Mucosa of stomach (tissue), 1 donor: ENCODE results near the gene CIZ1.

Experiments used
- H3K27me3 ChIP-seq: one replicate; pipeline ENCODE4 v1.7.0; 2013; ENCODE audit warnings: mild to moderate bottlenecking, low read length; ENCODE audit not compliant: control insufficient read depth, insufficient read depth
- H3K36me3 ChIP-seq: one replicate; pipeline ENCODE4 v1.7.0; 2013; ENCODE audit warnings: low read length; ENCODE audit not compliant: control insufficient read depth, insufficient read depth
- H3K4me1 ChIP-seq: one replicate; pipeline ENCODE4 v1.7.0; 2013; ENCODE audit warnings: mild to moderate bottlenecking, low read length; ENCODE audit not compliant: control insufficient read depth, insufficient read depth
- H3K4me3 ChIP-seq: one replicate; pipeline ENCODE4 v1.7.0; 2013; ENCODE audit warnings: low read length
- H3K9ac ChIP-seq: one replicate; pipeline ENCODE4 v1.7.0; 2013; ENCODE audit warnings: mild to moderate bottlenecking, low read length, moderate library complexity
- H3K9me3 ChIP-seq: one replicate; pipeline ENCODE4 v1.7.0; 2013; ENCODE audit warnings: mild to moderate bottlenecking, low read length, moderate library complexity; ENCODE audit not compliant: control insufficient read depth
- donor health status: Pancreatic carcinoma.

Gene CIZ1

DNA sequence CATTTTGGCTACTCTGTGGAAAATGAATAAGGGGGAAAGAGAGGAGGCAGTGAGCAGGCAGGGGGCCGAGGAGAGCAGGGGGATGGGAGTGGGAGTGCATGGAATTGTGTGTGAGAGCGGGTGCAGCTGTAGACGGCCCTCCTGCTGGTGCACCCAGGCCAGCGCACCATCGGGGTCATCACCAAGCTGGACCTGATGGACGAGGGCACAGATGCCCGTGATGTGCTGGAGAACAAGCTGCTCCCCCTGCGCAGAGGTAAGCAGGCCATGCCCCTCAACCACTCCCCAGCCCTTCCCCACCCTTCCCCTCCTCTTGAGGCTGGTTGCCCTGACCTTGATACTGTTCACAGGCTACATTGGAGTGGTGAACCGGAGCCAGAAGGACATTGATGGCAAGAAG is 28.5 kb upstream of the CIZ1 start:
- peaks cover 8% of the 10 kb centered on the region for H3K4me1 ChIP-seq
- H3K27me3 ChIP-seq, result peaks cover under 1% of the 10 kb centered on the region
- no peaks in the 10 kb centered on the region for H3K9me3 ChIP-seq
- no peak overlapping the region for H3K9ac ChIP-seq
- H3K4me3 ChIP-seq, result no peak overlapping the region
- H3K36me3 ChIP-seq, result no peaks in the 10 kb centered on the region

DNA sequence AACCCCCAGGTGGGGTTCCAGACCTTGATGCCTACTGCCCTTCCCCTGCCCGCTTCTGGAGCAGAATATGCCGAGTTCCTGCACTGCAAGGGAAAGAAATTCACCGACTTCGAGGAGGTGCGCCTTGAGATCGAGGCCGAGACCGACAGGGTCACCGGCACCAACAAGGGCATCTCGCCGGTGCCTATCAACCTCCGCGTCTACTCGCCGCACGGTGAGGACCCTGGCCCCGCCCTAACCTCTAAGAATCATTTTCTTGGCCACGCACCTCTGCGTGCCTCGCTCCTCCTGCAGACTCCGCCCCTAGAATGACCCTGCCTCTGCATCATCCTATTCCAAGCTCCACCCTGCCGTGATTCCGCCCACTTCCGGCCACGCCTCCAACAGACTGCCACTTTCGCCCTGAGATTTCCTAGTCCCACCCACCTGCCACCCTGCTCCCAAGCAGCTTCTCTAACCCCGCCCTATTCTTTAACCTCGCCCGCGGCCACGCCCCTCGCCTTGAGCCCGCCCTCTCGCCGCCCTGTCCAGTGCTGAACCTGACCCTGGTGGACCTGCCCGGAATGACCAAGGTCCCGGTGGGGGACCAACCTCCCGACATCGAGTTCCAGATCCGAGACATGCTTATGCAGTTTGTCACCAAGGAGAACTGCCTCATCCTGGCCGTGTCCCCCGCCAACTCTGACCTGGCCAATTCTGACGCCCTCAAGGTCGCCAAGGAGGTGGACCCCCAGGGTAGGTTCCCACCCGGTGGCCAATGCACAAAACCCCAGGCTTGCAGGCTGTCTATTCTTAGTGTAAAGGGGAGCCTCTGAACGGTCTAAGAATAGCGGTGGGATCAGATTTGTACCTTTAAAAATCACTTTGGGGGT is 27.4 kb upstream of the CIZ1 start:
- no peaks in the 10 kb centered on the region for H3K9me3 ChIP-seq
- peak overlapping the region; percentile 15 for H3K9ac ChIP-seq
- H3K4me1 ChIP-seq, result peaks cover 8% of the 10 kb centered on the region
- no peaks in the 10 kb centered on the region for H3K36me3 ChIP-seq
- no peaks in the 10 kb centered on the region for H3K27me3 ChIP-seq
- H3K4me3 ChIP-seq, result no peak overlapping the region

DNA sequence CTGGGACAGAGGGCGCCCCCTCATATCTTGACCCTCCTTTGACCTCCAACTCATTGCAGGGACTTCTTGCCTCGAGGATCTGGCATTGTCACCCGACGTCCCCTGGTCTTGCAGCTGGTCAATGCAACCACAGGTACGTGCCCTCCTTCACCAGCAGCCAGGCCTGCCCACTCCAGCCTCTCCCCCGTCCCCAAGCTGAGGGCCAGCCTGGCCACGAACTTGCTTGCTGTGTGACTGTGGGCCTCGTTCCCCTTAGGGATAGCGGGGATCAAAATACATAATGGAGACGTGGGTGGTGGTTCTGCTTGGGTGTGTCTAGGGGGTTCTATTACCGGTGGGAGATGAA is 26.8 kb upstream of the CIZ1 start:
- Histone ChIP-seq H3K27me3 (no peaks in the 10 kb centered on the region), H3K36me3 (no peaks in the 10 kb centered on the region), H3K9ac (peak overlapping the region; percentile 15), H3K4me3 (no peak overlapping the region), H3K4me1 (peaks cover 8% of the 10 kb centered on the region), H3K9me3 (no peaks in the 10 kb centered on the region)

DNA sequence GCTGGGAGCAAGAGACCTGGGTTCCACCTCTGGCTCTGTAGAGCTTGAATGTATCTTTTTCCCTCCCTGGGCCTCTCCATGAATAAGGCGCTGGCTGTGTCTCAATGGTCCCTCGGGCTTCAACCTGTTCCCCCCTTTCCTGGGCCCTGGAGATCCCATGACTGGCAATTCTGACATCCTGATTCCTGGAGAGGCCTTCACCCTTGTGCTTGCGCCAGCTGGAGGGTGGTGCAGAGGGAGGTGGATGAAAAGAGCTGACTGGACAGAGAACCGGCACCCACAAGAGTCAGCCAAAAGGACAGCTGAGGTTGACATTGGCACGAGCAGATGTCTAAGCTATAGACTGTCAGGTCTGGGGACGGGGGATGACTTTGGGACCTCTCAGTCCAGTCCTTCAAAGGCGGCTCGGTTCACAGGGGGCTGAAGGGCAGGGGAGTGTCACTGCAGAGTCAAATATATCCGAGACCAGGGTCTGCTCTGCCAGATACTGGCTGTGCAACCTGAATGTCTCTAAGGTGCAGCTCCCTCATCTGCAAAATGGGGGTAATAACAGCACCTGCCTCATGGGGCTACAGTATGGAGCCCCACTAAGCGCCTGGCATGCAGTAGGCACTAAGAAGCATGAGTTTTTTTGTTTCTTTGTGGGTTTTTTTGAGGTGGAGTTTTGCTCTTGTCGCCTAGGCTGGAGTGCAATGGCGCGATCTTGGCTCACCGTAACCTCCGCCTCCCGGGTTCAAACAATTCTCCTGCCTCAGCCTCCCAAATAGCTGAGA is 25.6 kb upstream of the CIZ1 start:
- no peaks in the 10 kb centered on the region for H3K27me3 ChIP-seq
- H3K4me3 ChIP-seq, result no peak overlapping the region
- peaks cover 15% of the 10 kb centered on the region for H3K4me1 ChIP-seq
- no peak overlapping the region for H3K9ac ChIP-seq
- no peaks in the 10 kb centered on the region for H3K36me3 ChIP-seq
- H3K9me3 ChIP-seq, result no peaks in the 10 kb centered on the region

DNA sequence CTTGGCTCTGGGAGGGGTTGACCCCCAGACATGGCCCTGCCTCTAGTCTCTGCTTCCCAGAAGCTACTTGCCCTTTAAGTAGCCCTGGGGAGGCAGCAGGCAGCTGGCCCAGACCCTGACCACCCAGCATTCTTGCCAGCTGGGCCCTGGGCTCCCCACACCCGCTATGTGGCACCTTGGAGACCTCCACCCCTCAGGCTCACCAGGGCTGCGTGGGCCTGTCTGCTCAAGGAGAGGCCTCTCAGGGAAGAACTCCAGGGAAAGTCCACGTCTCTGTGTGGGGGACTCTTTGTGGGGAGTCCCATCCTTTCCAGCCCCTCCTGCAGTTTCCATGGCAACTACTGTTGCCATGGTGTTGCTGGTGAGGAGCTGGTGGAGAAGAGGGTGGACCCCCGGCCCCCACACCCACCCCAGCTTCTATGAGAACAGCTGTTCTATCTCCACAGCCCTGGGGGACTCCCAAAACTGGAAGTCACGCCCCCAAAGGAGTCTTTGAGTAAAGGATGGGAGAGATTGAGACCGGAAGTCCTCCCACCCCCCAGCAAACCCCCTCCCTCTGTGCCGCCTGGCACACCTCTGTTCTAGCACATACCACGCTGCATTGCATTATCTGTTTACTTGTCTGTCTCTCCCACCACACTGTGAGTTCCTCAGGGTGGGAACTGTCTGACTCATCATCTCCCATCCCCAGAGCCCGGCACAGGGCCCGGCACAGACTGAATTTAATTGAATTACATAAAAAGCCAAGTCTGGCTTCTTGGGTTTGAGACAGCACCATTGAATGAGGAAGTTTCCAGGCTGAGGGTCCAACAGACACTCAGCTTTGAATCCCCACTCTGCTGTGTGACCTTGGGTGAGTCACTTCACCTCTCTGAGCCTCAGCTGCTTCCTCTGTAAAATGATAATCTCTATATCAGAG is 24.4 kb upstream of the CIZ1 start:
- Histone ChIP-seq H3K4me3 (no peak overlapping the region), H3K9me3 (no peaks in the 10 kb centered on the region), H3K36me3 (no peaks in the 10 kb centered on the region), H3K4me1 (peaks cover 27% of the 10 kb centered on the region), H3K9ac (no peak overlapping the region), H3K27me3 (no peaks in the 10 kb centered on the region)

DNA sequence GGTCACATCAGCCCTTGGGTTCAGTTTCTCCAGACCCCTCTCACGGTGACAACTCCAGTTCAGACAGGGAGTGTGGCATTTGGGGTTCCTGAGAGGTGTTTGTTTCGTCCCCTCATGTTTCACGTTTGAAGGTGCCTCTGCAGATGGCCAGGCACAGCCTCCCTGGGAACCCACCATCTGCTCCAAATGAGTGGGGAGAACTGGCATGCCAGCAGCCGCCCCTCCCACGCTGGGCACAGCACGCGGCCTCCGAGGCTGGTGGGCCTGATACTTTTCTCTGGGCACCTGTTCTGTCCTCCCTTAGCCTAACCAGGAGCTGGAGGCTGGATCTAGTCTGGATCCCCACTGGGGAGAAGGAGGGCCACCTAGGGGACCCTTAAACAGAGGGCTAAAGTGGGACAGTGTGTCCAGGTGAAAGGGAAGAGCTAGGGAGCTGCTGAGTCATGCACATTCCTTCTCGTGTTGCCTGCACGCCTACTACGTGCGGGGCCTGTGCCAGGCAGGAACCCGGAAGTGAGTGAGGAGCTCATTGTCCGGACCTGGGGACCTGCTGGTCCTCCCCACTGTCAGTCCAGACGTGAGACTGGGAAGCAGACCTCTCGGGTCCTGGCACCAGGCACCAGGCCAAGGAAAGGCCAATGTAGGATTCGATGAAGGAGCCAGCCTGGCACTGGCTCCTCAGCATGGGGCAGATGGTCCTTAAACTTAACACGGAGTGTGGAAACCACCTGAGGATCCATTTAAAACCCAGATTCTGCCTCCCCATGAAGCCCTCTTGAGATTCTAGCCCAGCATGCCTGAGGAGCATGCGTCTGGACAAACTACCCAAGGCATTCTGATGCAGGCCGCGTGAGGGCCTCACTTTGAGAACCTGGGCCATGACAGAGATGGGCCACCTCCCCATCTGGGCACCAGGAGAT is 23.5 kb upstream of the CIZ1 start:
- Histone ChIP-seq H3K4me3 (no peak overlapping the region), H3K4me1 (peaks cover 27% of the 10 kb centered on the region), H3K9me3 (no peaks in the 10 kb centered on the region), H3K9ac (no peak overlapping the region), H3K27me3 (no peaks in the 10 kb centered on the region), H3K36me3 (no peaks in the 10 kb centered on the region)

DNA sequence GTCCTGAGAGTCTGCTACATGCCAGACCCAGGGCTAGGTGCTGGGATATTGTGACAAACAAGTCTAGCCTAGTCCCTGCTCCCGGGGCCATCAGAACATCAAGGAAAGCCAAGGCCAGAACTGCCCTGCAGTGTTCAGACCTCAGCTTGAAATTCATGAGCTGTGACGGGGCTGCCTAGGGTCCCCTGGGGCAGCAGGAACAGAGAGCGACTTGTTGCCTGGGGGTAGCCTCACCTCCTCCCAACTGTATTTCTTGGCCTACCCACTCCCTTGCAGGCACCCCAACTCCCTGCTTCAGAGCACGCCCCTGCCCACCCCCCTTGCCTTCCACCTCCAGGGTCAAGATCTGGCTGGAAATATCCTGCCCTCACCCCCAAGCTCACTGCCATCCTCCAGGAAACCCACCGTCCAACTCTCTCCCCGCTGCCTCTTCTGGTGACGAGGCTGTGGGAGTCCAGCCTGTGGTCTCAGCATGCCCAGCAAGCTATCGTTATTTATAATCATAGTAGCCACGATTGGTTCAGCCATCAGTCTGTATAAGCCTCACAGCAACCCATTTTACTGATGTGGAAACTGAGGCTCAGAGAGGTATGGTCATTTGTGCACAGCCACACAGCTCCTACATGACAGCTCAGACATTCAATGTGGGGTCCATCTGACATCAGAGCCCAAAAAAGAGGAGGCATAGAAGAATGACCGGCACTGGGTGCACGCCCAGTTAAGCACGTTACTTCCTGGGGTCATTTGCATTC is 22.6 kb upstream of the CIZ1 start:
- no peak overlapping the region for H3K4me3 ChIP-seq
- H3K36me3 ChIP-seq, result no peaks in the 10 kb centered on the region
- H3K4me1 ChIP-seq, result peaks cover 27% of the 10 kb centered on the region
- H3K27me3 ChIP-seq, result no peaks in the 10 kb centered on the region
- H3K9ac ChIP-seq, result no peak overlapping the region
- H3K9me3 ChIP-seq, result no peaks in the 10 kb centered on the region

DNA sequence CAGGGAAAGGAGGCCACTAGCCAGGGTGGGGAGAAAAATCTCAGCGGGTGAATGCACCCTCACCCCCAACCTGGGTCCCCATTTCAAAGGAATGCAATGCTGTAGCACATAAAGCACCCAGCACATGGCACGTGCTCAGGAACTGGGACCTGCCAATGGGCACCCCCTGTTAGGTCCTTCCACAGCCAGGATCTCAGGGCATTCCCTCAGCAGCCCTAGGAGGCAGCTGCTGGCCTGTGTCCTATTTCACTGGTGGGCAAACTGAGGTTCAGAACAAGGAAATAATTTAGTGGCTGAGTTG is 20.6 kb upstream of the CIZ1 start:
- Histone ChIP-seq H3K27me3 (no peaks in the 10 kb centered on the region), H3K36me3 (no peaks in the 10 kb centered on the region), H3K4me3 (no peak overlapping the region), H3K9me3 (no peaks in the 10 kb centered on the region), H3K4me1 (peaks cover 19% of the 10 kb centered on the region), H3K9ac (no peak overlapping the region)

DNA sequence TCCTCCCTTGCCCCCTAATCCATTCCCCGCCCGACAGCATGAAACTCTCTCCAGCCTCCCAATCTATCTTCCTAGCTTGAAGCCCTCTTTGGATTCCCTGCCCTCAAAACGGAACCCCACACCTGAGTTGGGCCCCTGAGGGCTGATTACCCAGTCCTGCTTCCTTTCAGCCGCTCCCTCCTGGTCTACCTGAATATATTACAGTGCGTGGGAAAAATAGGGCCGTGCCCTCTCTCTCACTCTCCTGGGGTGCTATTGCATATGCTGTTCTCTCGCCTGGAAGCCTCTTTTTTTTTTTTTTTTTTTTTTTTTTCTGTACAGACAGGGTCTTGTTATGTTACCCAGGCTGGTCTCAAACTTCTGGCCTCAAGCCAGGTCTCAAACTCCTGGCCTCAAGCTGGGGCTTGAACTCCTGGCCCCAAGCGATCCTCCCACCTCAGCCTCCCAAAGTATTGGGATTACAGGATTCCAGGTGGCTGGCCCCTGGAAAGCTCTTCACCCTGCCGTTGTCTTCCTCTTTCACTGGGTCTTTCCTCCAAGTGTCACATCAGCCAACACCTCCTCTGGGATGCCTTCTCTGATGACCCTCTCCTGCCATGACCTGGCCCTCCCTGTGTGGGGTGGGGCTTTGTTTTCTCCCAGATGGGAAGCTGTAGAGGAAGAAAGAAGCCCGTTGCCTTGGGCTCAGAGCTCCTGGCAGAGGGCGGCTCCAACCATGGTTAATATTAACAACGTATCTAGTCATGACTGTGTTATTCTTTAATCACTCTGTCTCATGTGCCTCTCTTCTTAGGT is 20.0 kb upstream of the CIZ1 start:
- Histone ChIP-seq H3K9ac (no peak overlapping the region), H3K9me3 (no peaks in the 10 kb centered on the region), H3K36me3 (no peaks in the 10 kb centered on the region), H3K27me3 (no peaks in the 10 kb centered on the region), H3K4me3 (no peak overlapping the region), H3K4me1 (peaks cover 19% of the 10 kb centered on the region)

DNA sequence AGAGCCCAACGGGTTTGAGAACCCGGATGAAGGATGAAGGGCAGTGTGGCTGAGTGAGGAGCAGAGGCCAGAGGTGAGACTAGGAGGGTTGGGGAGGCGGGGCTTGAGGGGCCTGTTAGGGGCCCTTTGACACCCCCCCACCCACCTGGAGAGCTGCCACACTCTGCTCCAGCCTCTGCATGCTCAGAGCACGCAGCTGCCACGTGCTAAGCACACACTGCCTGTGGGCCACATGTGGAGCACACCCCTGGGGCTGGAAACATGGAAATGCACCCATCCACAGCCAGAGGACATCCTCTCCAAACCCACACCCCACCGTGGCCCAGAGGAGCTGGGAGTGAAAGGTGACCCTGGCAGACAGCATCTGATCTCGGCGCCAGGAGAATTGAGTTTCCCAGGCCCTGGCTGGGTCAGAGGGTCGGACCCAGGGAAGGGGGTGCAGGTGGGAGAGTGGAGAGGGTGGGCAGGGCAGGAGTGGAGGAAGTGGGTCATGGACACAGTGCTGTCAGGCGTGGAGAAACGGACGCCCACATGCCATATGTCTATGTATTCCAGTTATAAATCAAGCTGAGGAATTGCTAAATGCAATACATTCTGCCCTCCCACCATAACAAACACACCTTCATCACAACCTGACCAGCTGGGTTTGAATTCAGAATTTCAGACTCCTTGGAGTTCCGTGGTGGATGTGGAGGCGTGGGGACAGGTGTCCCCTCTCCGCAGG is 17.7 kb upstream of the CIZ1 start:
- no peaks in the 10 kb centered on the region for H3K9me3 ChIP-seq
- H3K27me3 ChIP-seq, result peaks cover 21% of the 10 kb centered on the region
- H3K4me1 ChIP-seq, result peaks cover 19% of the 10 kb centered on the region
- no peak overlapping the region for H3K4me3 ChIP-seq
- no peak overlapping the region for H3K9ac ChIP-seq
- no peaks in the 10 kb centered on the region for H3K36me3 ChIP-seq
